HG03521 (cell line): ENCODE data around the gene SH3PXD2A.
"Not testable (repeated sequence)": the region's sequence is repeated elsewhere in the genome, so short reads cannot be mapped to it uniquely, and the experiment has no call there.

Source experiments
- ATAC-seq: cut with Tn5 transposase; IDR thresholded peaks from one replicate; pipeline ENCODE4 v1.9.1; 2021; ENCODE audit warnings: mild to moderate bottlenecking, moderate library complexity; ENCODE audit not compliant: unreplicated experiment

Gene SH3PXD2A

DNA sequence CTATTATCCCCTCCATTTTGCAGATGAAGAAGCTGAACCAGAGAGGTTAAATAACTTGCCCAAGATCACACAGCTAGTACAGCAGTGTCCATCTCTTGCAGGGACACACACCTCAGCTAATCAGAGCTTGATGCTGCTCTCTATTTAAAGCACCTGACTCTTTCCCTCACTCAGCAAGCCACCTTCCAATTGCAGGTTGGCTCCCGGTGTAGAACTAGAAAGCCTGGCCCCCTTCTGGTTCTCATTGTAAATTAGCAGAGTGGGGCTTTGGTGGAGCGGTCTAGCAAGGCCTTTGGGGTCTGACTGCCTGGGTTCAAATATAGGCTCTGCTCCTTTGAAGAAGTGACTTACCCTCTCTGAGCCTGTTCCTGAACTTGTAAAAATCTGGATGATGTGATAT is 185.4 kb downstream of the SH3PXD2A start:
- no peak for ATAC-seq

DNA sequence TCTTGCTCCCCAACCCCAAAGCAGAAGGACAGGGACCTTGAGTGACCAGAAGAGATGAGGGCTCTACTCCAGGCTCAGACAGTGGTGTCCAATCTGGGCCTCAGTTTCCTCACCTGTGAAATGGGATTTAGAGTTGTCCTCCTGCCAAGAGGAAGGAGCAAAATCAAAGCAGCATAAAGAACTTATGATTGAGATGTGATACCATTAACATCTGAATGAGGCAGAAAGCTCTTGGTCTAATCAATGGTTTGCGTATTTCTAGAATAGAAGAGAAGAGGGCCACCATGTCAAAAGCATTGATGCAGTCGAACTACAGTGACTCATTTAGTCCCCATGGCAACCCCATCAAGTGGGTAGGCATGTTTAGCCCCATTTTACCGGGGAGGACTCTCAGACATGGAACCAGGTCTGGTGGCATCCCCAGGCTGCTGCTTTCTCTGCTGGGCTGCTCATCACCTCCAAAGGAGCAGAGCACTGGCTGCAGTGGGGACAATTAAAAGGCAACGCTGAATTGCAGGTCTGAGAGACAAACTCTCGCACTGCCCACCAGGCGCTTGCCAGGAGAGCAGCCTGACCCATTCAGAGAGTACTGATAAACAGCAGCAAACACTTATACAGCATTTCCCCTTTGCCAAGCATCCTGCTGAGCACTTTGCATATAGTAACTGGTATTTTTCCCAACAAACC is 186.0 kb downstream of the SH3PXD2A start:
- no peak for ATAC-seq

DNA sequence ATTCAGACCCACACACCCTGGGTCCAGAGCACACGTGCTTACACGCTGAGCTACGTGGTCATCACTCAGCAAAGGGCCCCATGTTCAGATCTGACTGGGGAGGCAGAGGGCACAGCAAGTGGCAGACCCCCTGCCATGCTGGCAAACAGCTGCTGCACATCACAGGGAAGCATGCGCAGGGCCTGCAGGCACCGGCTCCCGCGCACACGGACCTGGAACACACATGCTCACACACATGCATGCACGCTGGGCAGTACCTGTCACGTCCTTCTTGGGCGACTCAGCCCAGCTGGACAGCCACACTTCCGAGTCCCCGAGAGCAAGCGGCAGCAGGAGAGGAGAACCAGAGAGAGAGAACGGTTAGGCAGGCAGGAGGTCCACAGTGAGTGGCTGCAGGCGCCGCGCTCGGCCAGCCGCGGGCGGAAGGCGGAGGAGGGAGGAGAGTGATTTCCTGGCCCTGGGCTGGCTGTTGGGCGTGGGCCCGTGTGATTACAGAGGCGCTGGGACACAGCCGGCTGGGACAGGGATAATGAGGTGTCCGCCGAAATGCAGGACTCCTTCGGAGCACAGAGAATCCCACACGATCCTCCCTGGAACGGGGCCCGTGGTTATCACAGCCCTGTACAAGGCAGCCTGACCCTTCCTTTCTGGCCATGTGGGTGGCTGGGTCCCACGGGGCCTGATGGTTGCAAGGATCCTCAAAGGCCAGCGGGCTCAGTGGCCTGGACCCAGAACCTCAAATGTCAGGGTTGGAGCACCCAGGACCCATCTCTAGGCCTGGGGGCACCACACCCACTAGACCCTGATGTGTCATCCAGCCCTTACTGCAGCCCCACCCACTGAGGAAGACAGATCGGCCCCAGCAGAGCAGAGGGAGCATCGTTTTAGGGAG is 186.8 kb downstream of the SH3PXD2A start:
- ATAC-seq: no peak

DNA sequence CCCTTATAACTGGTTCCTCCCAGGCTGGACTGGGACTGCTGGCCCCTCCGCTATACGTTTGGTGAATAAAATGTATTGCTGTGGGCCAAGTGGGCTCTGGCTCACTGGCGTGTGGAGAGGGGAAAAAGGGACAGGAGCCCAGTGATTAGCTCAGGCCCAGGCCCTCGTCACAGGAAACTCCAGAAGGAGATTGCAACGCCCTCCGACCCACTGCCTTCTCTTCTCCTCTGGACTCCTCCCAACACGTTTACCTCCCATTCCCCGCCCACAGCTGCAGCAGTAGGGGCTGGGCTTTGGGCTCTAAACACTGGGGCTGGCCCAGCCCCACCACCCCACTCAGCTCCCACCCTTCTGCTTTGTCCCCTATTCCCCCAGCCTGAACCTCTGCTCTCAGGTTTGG is 188.0 kb downstream of the SH3PXD2A start:
- ATAC-seq: no peak

DNA sequence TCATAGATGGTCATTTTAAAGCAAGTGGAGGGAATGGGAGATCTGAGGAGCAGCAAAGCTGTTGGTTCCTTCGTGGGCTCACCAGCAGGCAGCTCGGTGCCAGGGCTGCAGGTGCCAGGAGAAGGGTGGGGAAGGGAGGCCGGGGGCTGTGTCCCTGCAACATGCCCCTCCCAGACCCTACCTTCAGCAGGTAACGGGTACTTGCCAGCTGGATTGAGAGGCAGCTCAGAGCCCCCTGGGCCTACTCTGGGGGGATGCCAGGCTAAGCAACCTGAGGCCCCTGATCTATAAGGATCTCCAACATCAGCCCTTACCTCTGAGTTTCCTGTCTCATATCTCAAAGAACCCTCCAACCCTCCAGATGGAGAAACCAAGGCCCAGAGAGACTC is 188.6 kb downstream of the SH3PXD2A start:
- no peak for ATAC-seq

DNA sequence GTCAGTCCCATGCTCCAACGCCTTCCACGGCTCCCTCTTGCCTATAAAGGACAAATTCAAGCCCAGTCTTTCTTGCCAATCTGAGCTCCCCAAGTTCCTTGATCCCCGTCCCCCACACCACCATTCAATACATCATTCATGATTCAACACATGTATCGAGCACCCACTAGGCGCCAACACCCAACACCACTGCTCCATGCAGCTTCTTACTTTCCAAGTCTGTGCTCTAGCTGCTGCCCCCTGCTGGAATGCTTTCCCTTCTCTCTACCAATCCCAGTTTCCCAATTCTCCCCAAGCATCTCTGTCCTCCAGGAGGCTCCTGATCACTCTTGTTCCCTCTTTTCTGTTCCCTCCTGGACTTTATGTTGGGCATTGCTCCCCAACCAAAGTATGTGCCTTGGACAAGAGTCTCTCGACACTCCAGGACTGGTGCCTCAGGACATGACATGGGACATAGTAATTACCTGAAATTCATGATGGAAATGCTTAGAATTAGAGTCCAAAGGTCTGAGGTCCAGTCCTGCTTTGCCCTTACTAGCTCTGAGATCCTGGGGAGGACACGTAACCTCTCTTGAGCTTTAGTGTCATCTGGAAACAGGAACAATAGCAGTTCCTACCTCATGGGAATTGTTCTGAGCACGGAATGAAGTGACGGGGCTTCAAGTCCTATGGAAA is 189.2 kb downstream of the SH3PXD2A start:
- ATAC-seq: no peak

DNA sequence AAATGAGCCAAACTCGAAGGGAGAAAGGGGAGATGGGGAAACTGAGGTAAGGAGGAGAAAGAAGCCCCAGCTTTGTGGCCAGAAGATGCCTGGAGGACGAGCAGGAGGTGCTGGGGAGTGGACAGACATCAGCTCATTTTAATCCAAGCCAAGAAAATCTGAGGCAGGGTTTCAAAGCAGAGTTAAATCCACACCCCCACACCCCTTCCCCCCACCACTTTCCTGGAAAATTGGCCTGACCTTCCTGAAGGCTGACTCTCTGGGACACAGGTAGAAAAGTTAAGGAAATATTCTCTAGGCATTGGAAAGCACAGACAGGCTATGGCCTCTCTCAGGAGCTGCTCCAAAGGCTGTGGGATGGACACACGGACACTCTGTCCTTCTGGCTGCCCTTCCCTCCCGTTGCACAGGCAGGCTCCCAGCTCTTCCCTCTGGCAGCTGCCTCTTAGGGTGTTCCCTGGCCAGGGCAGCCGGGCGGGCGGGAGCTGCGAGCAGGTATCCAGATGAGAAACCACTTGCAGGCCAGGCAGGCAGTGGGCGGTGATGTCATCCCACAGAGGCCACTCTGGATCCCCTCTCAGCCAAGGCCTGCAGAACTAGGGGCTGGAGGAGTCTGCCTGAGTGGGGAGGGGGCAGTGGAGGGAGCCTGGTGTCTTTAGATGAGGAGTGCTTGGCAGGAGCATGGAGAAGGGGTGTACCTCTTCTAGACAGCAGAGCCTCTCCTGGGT is 190.1 kb downstream of the SH3PXD2A start:
- no peak for ATAC-seq

DNA sequence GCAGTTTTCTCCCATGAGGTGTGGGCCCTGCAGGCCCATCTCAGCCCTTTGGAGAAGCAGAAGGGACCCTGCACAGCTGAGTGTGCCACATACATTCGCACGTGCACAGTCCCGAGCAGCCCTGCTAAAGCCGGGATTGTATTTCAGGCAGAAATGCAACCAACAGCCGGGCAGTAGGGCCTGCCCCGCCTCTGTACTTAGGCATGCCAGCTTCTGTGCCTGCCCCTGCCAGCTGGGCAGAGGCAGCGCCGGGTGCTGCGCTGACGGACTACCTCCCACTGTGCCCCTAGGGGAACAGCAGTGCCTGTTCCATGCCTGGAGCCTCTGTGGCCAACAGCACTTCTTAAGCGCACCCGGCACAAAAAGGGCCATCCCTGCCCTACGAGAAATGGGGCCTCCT is 191.6 kb downstream of the SH3PXD2A start:
- ATAC-seq: no peak

DNA sequence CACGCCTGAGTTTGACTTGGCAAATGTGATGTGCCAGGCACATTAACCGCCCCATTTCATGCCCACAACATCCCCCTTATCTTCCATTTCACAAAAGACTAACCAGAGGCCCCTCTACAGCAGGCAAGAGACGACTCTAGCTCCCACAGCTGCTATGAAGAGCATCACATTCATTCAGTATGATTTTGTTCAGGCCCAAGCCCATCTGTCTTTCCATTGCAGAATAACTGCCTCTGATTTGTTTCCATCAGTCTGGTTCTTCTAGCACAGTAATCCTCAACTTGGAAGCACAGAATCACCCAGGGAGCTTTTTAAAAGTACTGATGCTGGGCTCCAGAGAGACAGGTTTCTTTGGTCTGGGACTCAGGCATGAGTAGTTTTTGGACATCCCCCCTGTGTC is 192.1 kb downstream of the SH3PXD2A start:
- ATAC-seq: no peak

DNA sequence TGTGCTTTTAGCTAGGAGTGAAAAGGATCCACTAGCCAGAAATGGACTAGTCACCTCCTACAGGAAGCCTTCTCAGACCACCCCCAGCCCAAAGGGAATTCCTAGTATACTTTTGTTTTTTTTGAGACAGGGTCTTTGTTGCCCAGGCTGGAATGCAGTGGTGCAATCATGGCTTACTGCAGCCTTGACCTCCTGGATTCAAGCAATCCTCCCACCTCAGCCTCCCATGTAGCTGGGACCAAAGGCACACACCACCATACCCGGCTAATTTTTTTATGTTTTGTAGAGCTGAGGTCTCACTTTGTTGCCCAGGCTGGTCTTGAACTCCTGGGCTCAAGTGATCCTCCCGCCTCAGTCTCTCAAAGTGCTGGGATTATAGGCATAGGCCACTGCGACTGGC is 192.7 kb downstream of the SH3PXD2A start:
- not testable (repeated sequence) for ATAC-seq

DNA sequence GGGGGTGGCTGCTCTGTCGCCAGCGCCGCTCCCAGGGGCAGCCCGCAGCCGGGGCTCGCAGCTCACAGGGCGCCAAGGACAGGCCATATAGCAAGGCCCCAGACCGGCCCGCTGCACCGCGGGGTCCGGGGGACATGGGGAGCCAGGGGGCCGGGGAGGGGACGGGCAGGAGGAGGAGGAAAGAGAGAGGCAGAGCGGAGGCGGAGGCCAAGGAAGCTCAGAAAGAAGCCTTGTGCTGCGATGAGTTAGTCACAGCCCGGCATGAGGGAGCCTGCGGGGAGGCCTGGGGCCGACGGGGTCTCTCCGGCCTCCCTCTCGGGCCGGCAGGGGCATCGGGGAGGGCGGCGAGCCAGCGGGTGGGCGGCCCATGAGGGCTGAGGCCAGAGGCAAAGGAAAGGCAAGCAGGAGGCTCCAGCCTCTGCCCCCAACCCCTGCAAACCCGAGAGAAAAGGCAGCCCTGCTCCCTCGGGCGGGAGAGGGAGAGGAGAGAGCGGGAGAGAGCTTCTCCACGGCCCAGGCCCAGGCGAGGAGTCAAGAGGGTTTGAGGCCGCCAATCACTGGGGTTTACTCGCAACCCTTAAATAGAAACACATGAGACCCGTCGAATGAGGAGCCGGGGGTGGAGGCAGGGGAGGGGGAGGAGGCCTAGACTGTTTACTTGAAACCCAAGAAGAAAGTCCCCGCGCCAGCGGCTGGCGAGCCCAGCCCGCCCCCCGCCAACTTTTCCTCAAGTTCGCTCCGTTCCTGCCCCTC is 194.0 kb downstream of the SH3PXD2A start:
- no peak for ATAC-seq

DNA sequence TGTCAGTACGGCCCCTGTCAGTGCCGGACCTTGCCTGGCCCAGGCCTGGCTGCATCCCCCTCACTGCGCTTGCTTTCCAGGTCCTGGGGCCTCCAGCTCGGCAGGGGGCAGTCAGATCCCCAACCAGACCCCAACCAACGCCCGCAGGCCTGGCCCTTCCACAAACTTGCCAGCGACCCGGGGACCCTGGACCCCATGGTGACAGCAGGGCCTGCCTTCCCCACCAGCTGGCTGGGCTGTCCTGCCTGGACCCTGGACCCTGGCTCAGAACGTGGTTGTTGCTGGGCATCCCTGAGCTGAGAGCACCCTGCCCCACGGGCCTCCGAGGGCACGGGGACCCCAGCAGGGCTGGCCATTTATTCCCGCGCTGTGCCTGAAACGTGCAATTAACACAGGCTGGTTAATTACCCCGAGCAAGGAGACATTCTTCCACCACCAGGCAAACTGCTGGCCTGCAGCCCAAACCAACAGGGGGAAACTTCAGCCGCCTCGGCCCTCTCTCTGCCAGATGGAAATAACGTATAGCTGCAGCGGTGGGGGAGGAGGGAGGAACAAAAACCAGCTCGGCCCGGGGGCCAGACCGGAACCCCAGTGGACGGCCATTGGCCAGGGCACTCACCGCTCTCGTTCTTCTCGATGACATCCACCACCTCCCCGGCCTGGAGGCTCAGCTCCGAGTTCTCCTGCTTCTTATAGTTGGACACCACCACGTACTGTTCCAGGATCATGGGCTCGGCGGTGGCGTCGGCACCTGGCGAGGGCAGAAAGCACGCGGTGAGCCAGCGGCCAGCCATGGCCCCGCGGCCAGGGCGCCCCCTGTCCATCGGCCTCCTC is 194.8 kb downstream of the SH3PXD2A start:
- no peak for ATAC-seq

DNA sequence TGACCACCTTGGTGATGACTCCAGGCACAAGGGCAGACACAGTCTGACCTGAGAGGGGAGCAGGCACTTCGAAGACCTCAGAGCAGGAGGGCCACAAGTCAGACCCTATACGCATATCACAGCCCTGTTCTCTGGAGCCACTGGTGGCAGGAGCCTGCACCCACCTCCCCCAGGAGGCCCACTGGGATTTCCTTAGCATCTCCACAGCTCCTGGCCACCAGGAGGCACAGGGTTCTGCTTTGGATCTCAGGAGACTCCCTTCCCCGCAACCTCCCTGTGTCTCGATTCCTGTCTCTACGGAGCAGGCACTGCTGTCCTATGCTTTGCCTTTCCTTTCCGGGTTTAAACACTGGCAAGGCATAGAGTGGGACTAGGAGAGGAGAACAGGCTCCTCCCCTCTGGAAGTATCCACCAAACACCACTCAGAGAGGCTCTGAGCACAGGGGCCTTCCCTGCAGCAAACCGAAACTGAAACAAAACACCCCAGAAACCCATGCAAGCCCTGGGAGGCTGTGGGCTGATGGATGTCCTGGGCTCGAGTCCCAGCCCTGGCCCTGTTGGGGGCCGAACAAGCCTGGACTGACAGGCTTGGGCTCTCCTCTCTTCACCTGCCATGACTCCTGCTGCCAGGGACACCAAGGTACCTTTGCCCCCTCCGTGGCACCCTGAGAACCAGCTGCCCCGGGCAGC is 195.6 kb downstream of the SH3PXD2A start:
- ATAC-seq: no peak

DNA sequence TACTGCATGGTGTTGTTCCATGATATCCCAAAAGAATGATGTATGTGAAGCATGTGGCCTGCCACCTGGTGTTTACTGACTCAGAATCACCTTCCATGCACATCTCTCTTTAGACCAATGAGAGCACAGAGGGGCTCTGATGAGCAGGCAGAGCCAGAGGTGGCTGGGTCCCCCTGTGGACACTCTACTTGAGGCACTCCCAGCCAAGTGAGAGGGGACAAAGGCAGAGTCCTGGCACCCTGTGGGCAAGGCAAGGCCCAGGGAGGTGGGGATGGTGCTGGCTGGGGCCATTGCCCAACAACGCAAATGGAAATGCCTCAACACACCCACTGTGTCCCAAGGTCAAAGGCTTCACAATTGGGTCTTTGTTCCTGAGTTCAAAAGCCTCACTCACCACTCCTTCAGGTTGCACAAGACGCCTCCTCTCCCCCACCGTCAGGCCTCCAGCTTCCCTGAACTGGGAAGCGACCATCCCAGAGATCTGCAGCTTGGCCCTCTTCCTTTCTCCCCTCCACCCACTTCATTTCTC is 197.3 kb downstream of the SH3PXD2A start:
- no peak for ATAC-seq

DNA sequence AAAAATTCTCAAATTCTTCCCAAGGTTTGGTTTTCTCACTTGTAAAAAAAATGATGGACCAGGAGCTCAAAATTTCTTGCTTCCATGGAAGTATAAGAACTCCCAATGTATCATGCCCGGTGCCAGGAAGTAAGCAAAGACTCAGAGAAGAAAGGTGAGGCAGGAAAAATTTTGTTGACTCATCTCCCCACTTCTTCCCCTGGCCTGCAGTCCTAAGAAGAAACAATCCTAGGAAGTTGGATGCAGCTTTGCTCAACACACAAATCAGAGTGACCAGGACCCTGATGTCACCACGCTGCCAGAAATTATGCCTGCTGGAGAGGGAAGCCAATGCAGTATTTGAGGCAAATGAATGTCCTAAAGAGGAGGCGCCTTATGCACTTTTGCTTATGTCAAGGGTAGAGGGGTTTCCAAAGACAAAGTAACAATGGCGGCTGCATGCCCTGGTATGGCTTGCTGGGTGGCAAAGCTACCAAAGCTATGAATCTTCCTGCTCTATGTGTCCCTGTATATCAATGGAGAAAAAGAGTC is 198.2 kb downstream of the SH3PXD2A start:
- ATAC-seq: no peak

DNA sequence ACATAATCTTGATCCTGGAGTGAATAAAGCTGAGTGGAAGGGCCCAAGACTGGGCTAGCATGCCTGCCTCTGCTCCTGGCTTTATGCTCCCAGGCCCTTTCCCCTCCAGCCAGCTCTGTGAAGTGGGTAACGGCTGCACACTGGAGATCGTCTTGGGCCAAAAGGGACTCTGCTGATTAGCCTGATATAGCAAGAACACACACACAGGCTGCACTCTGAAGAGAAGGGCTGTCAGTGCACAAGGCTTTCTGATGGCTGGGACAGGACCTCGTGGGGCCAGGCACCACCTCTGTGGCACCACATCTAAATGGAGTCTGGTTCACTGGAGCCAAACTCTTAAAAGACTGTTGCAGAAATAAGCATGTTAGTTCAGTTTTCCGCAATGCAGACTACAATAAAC is 200.5 kb downstream of the SH3PXD2A start:
- no peak for ATAC-seq

DNA sequence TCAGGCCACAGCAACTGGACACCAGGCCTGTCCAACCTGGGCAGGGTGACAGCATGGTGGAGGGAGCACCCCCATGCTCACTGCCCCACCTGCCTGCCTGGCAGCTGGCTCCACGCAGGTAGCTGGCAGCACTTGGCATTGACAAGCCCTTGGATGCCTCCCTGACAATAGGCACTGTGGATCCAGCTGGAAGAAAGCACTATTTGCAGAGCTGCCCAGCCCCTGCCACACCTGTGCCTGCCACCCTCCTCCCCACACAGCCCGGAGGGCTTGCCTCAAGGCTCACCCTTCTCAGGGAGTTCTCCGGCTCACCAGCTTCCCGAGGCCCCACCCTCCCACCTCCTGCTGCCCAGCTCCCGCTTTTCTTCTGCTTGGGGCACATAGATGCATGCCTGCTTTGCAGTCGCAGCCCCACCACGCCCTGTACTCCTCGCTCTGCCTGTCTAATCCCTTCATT is 201.8 kb downstream of the SH3PXD2A start:
- ATAC-seq: no peak

DNA sequence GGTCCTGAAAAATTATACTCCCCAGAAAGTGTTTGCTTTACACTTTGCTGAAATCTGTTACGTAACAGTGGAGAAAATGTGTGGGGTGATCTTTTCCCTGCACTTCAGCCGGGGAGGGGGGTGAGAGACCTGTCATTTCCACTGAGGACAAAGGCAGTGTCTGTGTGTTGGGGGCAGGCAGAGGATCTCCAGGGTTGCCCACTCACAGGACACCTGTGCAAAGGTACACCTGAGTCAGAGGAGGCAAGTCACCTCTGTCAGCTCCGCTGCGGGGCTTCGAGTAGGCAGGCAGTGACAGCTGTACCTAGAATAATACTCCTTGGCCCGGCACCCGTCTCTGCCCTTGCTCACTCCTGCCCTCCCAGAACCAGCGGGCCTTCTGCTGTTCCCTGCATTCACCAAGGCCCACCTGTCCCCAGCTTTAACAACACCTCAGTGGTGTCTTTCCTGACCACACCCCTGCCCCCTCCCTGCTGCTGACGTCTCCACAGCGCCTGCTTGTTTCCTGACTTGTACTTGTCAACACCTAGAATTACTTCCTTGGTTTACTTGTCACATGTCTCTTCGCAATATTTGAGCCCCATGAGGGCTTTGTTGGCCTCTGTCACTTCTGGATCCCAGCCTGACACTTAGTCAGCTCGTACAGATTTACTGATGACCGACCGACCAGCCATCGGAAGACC is 202.6 kb downstream of the SH3PXD2A start:
- no peak for ATAC-seq
